ENCODE results near the gene ZC3H18.

Gene ZC3H18

DNA sequence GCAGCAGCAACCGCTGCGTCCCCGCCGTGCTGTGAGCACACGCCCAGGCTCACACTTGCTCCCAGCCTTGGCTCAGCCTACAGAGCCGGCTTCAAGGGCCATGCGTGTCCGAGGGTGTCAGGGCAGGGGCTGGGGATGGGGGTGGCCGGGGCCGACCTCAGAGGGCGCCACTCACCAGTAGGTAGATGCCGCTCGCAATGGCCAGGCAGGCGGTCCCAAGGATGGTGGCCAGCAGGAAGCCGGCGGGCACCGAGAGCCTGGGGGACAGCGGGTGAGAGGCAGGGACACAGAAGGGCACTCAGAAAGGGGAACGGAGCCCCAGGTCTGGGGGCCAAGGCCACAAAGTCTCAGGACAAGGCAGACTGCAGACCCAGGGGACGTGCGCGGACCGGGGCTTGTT, 75.7 kb downstream of the ZC3H18 start:
- no peak for DNase-seq

DNA sequence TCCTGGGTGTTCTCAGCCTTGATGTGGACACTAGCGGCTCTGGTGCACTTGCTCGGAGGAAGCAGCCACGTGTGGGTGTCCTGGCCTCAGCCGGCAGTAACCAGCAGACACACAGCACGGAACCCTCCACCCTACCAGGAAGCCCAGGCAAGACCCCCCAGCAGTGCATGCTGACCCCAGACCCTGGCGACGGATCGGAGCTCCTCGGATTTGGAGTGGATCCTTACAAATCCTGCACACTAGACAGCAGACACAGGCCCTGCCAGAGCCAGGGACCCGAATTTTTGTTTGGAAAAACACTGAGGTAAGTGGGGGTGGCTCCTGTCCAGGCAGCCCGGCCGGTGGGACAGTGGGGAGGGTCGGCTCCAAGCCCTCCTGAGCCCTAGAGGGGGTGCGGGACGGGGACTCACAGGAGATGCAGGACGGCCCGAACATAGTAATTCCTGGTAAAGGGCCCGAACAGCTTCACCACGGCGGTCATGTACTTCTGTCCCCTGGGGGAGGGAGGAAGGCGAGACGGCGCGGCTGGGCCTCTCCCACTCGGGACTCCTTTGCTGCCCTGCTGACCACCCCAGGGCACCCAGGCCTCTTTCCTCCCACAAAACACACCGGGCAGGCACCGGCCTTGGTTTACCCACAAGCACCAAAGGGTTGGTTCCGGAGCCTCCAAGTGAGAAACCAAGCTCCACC, 76.3 kb downstream of the ZC3H18 start:
- DNase-seq: no peak

DNA sequence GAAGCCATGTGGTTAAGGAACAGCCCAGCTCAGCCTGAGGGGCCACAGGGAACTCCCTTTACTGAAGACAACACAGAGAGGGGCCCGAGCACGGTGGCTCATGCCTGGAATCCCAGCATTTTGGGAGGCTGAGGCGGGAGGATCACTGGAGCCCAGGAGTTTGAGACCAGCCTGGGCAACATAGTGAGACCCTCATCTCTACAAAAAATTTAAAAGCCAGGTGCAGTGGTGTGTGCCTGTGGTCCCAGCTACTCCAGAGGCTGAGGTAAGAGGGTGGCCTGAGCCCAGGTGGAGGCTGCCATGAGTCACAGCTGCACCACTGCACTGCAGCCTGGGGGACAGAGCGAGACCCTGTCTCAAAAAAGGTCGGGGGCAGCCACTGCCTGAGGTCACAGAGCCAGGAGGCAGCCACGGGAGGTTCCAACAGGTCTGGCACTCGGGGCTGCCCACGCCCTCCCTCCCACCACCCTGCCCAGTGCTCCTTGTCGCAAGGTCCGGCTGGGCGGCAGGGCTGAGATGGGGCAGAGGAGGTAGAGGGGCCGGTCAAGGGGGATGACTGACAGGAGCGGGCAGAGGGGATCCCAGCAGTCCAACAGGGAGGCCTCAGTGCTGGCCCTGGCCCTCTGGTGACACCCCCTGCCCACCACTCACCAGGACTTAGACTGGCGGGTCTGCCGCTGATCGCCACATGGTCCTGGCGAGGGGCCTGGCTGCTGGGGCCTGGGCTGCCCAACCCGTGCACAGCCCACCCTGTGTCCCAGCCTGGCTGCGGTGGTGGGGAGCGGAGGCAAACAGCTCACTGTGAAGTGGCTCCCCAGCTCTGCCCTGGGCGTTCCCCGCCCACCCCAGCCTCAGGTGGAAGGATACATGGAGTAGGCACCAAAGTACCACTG, 77.2 kb downstream of the ZC3H18 start:
- DNase-seq: no peak

DNA sequence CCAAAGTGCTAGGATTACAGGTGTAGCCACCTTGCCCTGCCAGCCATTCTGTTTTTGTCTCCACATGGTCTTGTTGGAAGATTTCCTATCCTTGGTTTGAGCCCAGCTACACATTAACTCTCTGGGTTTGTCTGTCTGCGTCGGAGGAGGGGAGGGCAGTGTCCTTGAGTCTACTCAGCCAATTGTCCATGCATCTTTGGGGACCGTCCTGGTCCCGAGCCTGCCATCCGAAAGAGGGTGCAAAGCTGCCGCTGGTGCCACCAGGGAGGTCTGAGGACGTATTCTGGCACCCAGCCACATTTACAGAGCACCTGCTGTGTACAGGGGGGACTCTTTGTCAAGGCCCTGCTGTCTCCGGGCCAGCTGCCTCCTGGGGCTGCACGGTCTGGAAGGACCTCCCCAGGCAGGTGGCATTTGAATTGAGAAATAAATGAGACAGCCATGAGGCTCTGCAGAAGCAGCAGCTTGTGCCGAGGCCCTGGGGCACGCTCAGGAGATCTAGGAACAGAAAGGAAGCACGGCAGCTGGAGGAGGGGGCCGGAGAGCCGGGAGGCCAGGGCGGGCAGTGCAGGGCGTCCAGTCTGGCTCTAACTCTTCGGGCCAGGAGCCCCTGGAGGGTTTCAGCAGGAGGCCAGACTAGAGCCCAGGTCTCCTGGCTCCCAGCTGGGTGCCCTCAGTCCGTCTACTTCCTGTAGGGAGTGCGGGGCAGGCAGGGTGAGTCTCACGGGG, 79.2 kb downstream of the ZC3H18 start:
- no peak for DNase-seq

DNA sequence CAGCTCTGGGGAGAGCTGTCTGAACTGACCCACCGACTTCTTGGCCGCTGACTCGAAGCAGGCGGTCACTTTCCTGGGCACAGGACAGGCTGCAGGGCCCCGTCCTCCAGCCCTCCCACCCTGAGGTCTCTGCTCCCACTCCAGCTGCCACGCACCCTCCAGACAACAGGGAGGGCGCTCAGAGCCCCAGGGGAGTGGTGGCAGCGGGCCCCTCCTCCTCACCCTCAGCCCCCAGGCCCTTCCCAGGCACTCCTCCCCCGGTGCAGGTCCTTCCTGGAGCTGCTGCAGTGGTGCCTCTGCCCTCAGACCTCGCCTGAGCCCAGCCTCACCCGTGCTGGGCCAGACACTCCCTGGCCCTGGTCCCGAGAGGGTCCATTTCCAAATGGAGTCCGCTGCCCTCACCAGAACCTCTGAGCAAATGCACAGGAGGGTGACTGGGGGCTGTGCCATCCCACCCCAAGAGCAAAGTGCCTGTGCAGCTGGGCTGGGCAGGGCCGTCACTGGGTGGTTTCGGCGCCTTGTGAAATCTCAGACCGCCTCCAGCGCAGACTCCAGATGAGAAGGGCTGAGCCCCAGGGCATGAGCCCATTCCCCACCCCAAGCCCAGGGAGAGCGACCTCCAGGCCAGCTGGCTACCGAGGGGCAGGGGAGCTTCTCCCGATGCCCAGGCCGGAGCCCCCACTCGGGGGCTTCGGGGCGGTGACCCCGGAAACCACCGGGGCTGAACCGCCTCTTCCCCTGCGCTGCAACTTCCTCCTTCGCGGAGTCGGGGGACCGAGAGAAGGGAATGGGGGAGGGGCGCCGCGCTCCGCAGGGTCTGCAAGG, 79.9 kb downstream of the ZC3H18 start:
- DNase-seq: peak; percentile 59

DNA sequence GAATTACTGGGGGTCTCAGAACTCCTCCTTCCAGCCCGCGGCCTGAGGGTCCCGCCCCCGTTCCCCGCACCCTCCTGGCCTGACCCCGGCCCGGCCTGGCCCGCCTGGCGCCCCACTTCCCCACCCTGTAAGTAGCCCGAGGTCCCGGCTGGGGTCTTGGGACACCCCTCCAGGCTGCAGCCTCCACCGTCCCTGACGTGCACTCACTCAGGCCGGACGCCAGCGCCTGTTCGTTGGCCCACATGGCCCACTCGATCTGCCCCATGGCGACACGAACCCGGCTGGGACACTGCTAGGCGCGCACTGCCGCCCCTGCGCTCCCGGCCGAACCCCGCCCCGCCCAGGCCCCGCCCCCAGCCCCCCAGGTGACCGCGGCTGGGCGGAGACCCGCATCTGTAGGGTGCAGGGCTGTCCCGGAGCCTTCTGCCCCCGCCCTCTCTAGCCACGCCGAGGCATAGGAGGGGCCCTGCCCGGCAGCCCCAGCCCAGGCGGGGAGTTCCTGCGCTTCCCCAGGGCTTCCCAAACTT, 80.6 kb downstream of the ZC3H18 start, which contains the start of gene CYBA:
Gene CYBA (minus strand): TSS at position 305 of the 527 bp plus-strand sequence. CDS start 40 bp downstream, at position 265.
- DNase-seq: peak; percentile 86

DNA sequence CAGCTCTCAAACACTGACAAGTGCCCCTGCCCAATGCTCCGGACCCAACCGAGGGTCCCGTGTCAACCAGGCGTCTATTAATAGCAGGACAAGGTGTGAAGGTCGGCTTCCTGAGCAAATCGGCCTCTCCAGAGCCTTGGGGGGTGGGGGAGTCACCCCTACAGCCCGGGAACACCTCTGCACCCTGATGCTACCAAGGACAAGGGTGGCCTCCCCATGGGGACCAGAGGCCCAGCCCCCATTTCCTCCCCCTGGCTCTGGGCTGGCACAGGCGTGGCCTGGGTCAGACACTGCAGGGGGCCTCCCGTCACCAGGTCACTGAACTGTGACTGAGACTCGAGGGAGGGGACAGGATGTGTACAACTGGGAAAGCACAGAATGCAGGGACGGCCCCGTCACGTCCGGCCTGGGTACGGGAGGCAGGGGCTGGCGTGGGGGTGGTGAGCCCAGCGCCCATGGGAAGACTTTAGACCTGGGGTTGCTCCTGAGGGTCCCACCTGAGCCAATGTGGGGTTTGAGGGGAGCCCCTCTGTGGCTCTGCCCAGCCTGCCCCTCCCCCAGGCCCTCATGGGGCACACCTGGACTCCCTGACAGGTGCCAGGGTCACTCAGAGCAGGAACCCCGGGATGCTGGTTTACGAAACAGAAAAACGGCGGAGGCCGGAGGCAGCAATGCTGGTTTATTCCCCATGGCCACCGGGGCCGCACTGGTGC, 81.2 kb downstream of the ZC3H18 start:
- DNase-seq: peak; percentile 77

DNA sequence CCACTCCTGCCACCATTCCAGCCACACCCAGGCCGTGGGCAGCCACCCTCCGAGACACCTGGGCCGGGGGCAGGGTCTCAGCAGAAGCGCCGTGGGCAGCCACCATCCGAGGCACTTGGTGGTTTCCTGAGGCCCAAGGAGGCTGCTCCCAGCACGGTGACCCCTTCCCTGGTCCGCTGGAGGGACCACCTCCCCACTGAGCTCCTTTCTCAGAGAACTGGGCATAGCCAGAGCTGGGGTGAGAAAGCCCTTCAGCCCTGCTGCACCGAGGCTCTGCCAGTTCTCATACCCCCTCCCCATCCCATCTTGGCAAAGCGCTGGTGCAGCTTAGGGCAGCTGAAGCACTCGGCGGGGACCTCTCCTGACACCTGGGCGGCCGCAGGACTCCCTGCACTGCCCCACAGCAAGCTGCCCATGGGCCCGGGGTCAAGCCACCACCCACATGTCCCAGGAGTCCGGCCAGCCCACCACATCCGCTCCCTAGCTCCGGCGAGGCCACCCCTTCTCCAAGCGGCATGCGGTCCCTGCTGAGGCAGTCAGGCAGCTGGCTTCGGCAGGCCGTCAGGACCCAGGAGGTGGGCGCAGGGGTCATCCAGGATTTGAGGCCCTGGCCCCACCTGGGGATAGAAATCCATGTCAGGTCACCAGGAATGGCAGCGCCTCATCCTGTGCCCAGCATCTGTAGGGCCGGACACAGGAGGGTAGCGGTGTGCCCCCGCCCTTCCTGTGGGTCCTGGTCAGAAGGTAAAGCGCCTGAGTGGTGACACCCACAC, 82.0 kb downstream of the ZC3H18 start:
- no peak for DNase-seq

DNA sequence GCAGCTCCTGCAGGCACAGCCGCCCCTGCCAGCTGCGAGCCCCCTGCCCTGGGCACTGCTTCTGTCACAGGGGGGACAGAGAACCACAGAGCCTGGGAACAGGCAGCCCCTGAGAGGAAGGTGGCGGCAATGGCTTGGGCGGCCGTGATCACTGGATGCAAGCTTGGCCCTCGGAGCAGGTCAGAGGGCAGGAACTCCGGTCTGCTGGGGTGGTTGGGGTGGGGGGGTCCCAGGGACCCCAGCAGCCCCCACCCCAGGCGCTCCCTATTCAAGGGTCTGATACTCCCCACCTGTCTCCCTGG, 82.5 kb downstream of the ZC3H18 start:
- no peak for DNase-seq

DNA sequence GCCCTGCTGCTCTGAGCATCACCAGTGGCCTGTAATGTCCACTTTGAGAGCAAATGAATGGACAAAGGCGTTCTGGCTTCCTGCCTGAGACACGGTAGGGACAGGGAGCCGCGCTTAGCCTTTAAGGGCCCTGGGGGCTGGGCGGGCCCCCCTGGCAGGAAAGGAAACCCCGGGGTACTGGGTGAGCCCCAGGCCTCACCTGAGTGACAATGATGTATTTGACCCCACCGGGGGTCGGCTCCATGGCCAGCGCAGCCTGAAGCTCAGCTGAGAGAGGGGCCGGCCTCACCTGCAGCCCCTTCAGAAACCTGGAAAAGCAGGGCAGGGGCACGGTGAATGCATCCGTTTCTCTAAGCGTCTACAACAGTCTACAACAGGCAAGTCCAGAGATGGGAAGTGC, 82.9 kb downstream of the ZC3H18 start:
- no peak for DNase-seq

DNA sequence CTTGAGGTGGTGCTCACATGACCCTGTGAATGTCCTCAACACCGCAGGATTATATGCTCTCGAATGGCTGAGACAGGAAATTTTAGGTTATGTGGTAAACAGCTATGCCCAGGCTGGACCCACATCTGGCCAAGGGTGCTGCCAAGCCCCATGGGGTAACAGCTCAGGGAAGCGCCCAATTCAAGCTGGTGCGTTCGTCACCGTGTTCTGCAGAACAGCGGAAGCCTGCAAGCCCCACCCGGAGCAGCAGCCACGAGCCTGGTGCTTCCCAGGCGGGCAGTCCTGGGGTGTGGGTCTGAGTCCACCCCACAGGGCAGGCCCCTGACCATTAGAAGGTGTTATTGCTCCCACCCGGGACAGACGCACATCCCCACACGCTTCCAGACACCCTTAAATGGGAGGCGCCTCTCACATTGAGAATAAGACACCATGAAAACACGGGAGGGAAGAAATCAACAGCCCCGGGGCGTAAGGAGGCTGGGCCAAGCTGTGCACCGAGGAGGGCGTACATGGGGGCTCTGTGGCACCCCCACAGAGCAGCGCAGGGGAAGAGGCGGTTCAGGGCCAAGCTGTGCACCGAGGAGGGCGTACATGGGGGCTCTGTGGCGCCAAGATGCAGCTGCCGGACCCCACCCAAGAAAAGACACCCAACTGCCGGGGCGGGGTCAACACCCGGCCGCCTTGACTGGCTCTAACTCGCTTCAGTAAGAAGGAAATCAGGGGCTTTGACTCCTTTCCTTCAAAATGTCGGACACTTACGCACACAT, 83.6 kb downstream of the ZC3H18 start:
- no peak for DNase-seq

DNA sequence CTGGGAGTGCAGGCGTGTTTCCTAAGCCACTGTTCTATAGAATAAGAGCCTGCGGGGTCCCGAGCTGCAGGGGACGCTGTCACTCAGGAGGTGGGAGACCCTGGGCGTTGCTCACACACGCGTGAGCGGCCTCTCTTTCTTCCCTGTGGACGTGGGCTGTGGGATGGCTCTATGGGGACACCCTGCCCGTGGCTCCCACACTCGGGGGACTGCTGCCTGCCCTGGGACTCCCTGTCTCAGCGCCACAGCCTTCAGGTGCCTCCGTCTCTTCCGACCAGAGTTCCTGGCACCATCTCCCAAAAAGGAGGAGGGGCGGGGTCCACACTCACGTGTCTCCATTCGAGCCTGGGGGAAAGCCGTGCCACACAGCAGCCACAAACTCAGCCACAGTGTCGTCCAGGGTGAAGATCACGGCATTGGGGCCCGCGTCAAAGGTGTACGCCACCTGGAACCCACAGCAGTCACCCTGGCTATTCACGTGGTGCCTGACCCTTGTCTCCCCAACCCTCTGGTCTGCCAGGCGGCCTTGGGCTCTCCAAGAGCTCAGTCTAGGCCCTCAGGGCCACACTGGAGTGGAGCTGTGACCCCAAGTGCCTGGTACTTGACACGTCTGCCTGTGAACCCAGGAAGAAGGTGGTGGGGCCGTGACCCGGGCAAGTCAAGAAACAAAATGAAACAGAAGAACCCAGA, 84.3 kb downstream of the ZC3H18 start:
- DNase-seq: no peak

DNA sequence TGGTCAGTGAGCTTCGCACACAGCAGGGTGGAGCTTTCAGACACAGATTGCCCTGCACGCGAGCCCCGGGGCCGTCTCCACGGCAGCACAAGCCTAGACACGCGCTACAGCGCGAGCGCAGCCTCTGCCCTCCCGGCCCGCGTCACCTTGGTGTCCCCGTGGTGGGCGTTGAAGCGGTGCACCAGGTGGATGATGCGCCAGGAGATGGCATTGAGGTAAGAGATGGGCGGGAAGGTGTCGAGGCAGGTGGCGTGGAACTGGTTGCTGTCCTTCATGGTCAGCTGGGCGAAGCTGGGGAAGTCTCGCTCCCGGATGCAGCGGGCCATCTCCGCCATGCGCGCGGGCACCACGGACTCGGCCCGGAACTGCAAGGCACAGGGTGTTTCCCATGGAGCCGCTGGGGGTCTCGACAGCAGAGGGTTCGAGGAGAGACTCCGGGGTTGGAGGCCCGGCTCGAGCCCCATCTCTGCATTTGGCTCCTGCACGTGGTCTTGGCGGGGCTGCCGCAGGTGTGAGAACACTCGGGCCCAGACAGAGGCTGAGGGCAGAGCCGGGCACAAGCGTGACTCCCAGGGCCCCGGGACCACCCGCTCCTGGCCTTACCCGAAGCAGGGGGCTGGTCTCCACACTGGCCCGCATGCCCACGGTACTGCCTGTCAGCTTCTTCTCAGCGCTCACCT, 85.0 kb downstream of the ZC3H18 start:
- no peak for DNase-seq

DNA sequence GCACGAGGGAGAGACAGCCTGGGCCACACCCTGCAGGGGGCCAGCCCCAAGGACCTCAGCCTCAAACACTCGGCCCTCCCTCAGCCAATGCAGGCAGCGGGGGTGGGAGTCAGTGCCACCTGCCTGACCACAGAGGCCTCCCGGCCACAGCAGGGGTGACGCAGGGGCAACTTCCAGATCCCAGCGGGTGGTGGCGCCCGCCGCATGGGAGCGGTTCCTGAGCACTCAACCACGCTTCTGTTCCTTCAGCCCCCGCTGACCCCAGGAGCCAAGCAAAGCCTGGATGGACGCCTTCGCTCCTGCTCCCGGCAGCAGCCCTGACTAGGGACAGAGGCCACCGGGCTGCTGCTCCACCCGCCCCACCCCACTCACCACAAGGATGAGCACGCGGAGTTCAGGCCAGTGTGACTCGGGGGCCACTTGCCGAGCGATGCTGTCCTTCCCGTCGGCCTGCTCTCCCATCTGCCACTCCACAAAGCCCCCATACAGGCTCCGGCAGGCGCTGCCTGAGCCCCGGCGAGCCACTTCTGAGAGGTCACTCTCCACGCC, 85.6 kb downstream of the ZC3H18 start:
- no peak for DNase-seq

DNA sequence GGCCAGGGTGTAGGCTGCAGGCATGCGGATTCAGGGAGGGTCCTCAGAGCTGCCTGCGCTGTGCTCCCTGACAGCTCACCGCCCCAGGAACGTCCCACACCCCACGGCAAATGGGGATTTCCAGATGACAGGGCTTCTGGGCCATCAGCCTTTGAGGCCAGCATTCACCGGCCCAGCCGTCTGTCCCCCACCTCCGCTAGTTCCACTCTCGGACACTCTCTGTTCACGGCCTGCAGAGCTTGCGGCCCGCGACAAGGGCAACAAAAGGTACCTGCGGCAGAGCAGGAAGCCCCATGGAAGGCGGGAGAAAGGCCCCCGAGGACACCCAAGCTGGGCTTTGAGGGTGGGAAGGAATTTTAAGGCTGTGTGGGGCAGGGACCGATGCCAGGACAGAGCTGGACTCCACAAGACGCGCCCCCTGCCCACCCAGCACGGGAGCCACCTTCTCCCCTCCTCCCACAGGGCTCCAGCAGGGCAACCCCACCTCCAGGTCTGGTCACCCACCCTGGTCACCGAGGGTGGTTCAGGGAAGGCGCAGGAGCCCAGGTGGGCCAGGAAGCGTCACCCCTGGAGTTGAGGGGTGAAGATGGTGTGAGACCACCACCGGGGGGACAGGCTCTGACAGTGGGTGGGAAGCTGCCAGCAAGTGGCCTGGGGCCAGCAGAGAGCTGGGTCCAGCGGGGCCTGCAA, 86.2 kb downstream of the ZC3H18 start:
- no peak for DNase-seq

DNA sequence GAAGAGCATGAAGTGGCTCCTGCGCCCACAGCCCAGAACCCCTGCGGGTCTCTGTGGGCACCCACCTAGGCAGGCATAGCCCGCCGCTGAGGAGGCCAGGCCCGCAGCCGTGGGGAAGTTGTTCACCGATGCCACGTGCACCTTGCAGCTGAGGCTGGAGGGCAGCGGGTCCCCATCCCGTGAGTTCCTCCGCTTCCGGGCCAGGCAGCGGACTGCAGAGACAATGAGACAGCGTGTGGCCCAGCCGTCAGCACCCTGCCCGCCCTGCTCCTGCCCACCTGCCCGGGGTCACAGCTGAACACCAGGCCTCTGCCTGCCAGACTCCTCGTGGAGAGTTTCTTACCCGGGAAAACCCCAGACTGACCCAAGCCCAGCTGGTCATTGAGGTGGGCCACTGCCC, 87.2 kb downstream of the ZC3H18 start:
- DNase-seq: no peak

DNA sequence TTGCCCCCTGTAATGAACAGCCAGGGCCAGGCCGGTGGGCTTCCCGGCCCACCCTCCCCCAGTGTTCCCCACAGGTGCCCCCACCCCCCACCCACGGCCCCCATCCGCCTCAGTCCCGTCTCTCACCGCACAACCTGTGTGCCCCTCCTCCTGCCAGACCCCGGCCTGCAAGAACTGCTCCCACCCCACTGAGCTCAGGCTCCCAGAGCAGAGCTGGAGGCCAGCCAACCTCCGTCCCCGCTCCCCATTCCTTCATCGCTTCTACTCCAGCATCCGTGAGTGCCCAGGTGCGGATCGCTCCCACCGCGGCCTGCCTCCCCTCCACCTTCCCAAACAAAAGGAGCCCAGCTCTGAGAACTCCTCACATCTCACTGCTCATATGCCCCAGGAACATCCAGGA, 88.5 kb downstream of the ZC3H18 start:
- no peak for DNase-seq

DNA sequence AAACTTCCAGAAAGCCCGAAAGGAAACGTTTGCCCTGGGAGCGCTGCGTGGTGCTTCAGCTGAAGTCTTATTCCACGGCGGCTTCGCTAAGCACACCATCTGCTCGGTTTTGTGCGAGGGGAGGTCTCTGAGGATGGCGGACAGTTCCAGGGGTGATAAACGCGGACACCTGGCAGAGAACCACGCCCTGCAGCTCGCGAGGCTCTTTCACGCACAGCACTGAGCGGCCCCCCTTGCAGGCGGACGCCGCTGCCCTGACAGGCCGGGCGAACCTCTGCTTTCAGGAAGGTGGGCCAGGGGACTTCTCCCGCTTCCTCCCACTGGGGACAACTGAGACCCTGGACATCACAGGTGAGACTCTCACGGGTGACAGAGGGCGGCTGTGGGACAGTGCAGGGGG, 89.0 kb downstream of the ZC3H18 start:
- no peak for DNase-seq

Data from CD4-positive, alpha-beta T cell treated with Interleukin-6 for 4 hours (primary cell).